ENCODE results near the gene RTP4.

DNA sequence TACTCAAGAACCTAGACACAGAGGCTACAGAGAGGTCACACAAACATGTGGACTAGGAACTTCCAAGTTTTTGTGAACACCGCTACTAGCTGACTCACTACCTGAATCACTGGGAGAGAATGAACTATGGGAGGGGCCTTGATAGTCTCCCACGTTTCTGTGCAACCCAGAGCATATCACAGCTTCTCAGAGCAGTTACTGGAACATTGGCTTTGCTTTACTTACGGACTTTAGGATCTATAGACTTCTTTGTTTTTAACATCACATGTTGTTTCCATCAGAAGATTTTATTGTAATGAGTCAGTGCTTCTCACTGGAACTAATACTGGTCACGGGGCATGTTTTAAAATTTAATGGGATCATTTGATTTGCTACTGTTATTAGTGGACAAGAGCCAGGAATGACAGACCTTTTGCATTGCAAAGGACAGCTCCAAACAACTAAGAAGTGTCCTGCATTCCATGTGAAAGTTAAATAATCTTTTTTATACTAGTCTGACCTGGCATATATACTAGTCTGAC, 35.6 kb downstream of the RTP4 start:
- TF ChIP-seq, protein P1, sequence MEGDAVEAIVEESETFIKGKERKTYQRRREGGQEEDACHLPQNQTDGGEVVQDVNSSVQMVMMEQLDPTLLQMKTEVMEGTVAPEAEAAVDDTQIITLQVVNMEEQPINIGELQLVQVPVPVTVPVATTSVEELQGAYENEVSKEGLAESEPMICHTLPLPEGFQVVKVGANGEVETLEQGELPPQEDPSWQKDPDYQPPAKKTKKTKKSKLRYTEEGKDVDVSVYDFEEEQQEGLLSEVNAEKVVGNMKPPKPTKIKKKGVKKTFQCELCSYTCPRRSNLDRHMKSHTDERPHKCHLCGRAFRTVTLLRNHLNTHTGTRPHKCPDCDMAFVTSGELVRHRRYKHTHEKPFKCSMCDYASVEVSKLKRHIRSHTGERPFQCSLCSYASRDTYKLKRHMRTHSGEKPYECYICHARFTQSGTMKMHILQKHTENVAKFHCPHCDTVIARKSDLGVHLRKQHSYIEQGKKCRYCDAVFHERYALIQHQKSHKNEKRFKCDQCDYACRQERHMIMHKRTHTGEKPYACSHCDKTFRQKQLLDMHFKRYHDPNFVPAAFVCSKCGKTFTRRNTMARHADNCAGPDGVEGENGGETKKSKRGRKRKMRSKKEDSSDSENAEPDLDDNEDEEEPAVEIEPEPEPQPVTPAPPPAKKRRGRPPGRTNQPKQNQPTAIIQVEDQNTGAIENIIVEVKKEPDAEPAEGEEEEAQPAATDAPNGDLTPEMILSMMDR (IDR thresholded peaks at IDR 0.05), result no peak
- TF ChIP-seq POLR2AphosphoS5 (IDR thresholded peaks at IDR 0.05; ENCODE audit: low read depth, low read length) (peak; percentile 63; the same call in 1 of the 2 replicates), TCF7L2 (IDR thresholded peaks at IDR 0.05; ENCODE audit: low read depth, low read length) (peak; percentile 66), SIN3A (IDR thresholded peaks at IDR 0.05; ENCODE audit: borderline replicate concordance, insufficient read depth, low read depth, low read length) (no peak)
- TF ChIP-seq, protein P2, sequence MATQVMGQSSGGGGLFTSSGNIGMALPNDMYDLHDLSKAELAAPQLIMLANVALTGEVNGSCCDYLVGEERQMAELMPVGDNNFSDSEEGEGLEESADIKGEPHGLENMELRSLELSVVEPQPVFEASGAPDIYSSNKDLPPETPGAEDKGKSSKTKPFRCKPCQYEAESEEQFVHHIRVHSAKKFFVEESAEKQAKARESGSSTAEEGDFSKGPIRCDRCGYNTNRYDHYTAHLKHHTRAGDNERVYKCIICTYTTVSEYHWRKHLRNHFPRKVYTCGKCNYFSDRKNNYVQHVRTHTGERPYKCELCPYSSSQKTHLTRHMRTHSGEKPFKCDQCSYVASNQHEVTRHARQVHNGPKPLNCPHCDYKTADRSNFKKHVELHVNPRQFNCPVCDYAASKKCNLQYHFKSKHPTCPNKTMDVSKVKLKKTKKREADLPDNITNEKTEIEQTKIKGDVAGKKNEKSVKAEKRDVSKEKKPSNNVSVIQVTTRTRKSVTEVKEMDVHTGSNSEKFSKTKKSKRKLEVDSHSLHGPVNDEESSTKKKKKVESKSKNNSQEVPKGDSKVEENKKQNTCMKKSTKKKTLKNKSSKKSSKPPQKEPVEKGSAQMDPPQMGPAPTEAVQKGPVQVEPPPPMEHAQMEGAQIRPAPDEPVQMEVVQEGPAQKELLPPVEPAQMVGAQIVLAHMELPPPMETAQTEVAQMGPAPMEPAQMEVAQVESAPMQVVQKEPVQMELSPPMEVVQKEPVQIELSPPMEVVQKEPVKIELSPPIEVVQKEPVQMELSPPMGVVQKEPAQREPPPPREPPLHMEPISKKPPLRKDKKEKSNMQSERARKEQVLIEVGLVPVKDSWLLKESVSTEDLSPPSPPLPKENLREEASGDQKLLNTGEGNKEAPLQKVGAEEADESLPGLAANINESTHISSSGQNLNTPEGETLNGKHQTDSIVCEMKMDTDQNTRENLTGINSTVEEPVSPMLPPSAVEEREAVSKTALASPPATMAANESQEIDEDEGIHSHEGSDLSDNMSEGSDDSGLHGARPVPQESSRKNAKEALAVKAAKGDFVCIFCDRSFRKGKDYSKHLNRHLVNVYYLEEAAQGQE (IDR thresholded peaks at IDR 0.05; ENCODE audit: insufficient read depth in 1 of 2, low read depth in 2 of 2, low read length in 1 of 2), result peak in 1 of 2 experiments; percentile 44; a peak in 1 of 4 replicates
